Right cardiac atrium (tissue), 5 donors: ENCODE measurements around the gene OR5M10. TPM values are rescaled to one million over a fixed set of nuclear protein-coding genes. Genes with fewer than 3 reads are reported as not detected.

Source experiments
- ATAC-seq, 2 donors: fragments of 200-7000 bp; cut with Tn5 transposase; one replicate each; pipeline versions ENCODE4 v1.8.0 to v1.9.1; 2020; ENCODE audit warnings: moderate library complexity in 2 of 2, mild to moderate bottlenecking in 1 of 2
- DNase-seq, 3 donors: peaks; one replicate each; pipeline ENCODE4 v3.0.0-alpha.2; 2020
- H3K27ac ChIP-seq: one replicate; pipeline ENCODE4 v1.5.1; 2013; ENCODE audit warnings: mild to moderate bottlenecking, low read length, control low read depth, moderate library complexity
- H3K27me3 ChIP-seq: one replicate; pipeline ENCODE4 v1.6.1; 2013; ENCODE audit not compliant: control insufficient read depth, insufficient read depth
- H3K4me1 ChIP-seq: one replicate; pipeline ENCODE4 v1.6.1; 2013; ENCODE audit warnings: low read length; ENCODE audit not compliant: control insufficient read depth, insufficient read depth
- H3K4me3 ChIP-seq: one replicate; pipeline ENCODE4 v1.5.1; 2013; ENCODE audit warnings: low read length, control low read depth
- H3K9me3 ChIP-seq: one replicate; pipeline ENCODE4 v1.6.1; 2013; ENCODE audit warnings: low read length; ENCODE audit not compliant: control insufficient read depth
- WGBS: extraction: QIAGEN DNeasy Blood & Tissue Kit; methylation state at CpG from one replicate; pipeline ENCODE4 v1.1.7; 2013; 5-methylcytosine and 5-hydroxymethylcytosine counted together
- intact Hi-C, 4 donors: fragments of 100-400 bp; cut with DNase I; formaldehyde crosslinking; loops; one replicate each; pipeline versions ENCODE4 v1.11.0 to v1.14.0; 2022 to 2023
- polyA plus RNA-seq: library from polyadenylated mRNA; stranded (reverse); fragments of 200-250 nt; gene quantifications from one replicate; pipeline ENCODE4 v1.2.3, GENCODE V29; 2013
- total RNA-seq, 4 donors: library from RNA; stranded (reverse); fragmentation: NEBNext Ultra II Directional; extraction: Animal tissue kit (Norgen Biotek cat#: 25700); gene quantifications; one replicate each; pipeline ENCODE4 v1.2.1, GENCODE V29; 2021
- donor health status: healthy with polysubstance abuse.
- donor health status: DM: no; HTN: yes; CAD: no.
- donor health status: DM: no; HTN: no; CAD: no.
- donor health status: DM: no; HTN: yes; CAD: no; lungs with severe emphysema.
- donor health status: DM: yes; HTN: yes; CAD: no.

The OR5M10 gene
- total and polyA plus RNA-seq, 5 donors = not detected

DNA sequence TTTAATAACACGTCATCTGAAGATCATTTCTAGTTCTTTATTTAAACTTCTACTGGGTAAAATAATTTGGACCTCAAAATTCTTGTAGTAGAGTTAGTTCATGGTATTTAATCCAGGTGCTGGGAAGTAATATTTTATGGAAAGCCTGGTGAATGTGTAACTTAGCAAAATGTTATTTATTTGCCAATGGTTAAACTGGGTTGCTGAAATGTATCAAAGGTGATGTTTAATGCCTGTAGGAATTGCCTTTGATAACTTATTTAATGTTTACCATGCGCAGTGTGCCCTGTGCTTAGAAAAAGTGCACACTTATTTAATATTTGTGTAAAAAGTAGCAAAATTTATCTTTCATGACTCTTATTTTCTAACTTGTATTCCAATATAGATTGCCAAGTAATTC, 45.7 kb downstream of the OR5M10 start:
- no peak for DNase-seq
- no peaks in the 10 kb centered on the region for H3K9me3 ChIP-seq
- no peaks in the 10 kb centered on the region for H3K4me1 ChIP-seq
- WGBS = 80% methylated on average over 2 of the region's 2 CpGs
- no peak overlapping the region for H3K27ac ChIP-seq
- ATAC-seq = no peak
- intact Hi-C loops = no loop called here
- no peak overlapping the region for H3K4me3 ChIP-seq
- no peaks in the 10 kb centered on the region for H3K27me3 ChIP-seq

Other genes with a start within 250 kb of the OR5M10 start
- not detected for gene OR8K1, start 231.7 kb downstream of the OR5M10 start, total RNA-seq
- gene OR8K1, start 231.7 kb downstream of the OR5M10 start, polyA plus RNA-seq = not detected
- not detected for gene OR8J1, start 223.4 kb downstream of the OR5M10 start, total RNA-seq
- gene OR8J1, start 223.4 kb downstream of the OR5M10 start, polyA plus RNA-seq = not detected
- gene OR8U1, start 202.1 kb downstream of the OR5M10 start, total RNA-seq = not detected
- gene OR8U1, start 202.1 kb downstream of the OR5M10 start, polyA plus RNA-seq = not detected
- gene OR5AL1, start 165.0 kb downstream of the OR5M10 start, total RNA-seq = not detected
- not detected for gene OR5AL1, start 165.0 kb downstream of the OR5M10 start, polyA plus RNA-seq
- not detected for gene OR5M3, start 104.4 kb downstream of the OR5M10 start, total RNA-seq
- not detected for gene OR5M3, start 104.4 kb downstream of the OR5M10 start, polyA plus RNA-seq
- gene OR5M8, start 86.4 kb downstream of the OR5M10 start, total RNA-seq = not detected
- gene OR5M8, start 86.4 kb downstream of the OR5M10 start, polyA plus RNA-seq = not detected
- gene OR5M11, start 34.5 kb downstream of the OR5M10 start, total RNA-seq = not detected
- not detected for gene OR5M11, start 34.5 kb downstream of the OR5M10 start, polyA plus RNA-seq
- not detected for gene OR5M1, start 37.2 kb upstream of the OR5M10 start, total RNA-seq
- not detected for gene OR5M1, start 37.2 kb upstream of the OR5M10 start, polyA plus RNA-seq
- gene OR5AP2, start 64.7 kb upstream of the OR5M10 start, total RNA-seq = not detected
- not detected for gene OR5AP2, start 64.7 kb upstream of the OR5M10 start, polyA plus RNA-seq
- gene OR5AR1, start 86.0 kb upstream of the OR5M10 start, total RNA-seq = not detected
- not detected for gene OR5AR1, start 86.0 kb upstream of the OR5M10 start, polyA plus RNA-seq
- gene OR9G1, start 121.4 kb upstream of the OR5M10 start, total RNA-seq = not detected
- not detected for gene OR9G1, start 121.4 kb upstream of the OR5M10 start, polyA plus RNA-seq
- not detected for gene OR9G4, start 171.0 kb upstream of the OR5M10 start, total RNA-seq
- gene OR9G4, start 171.0 kb upstream of the OR5M10 start, polyA plus RNA-seq = not detected